Upper lobe of left lung (tissue), 4 donors: ENCODE results near the gene EPS8L2.

Experiments
- CTCF ChIP-seq, 6 experiments: fragments of 450-650 bp in 4 of 6; fragments of 200-600 bp in 2 of 6; sonication (generic) in 2 of 6; IDR thresholded peaks; one replicate each; pipeline ENCODE4 v1.5.1; 2016 to 2019; ENCODE audit warnings: antibody characterized with exemption in 6 of 6
- POLR2A ChIP-seq, 4 donors: fragments of 450-650 bp; IDR thresholded peaks; one replicate each; pipeline ENCODE4 v1.5.1; 2016 to 2017; ENCODE audit warnings: antibody characterized with exemption in 4 of 4, mild to moderate bottlenecking in 2 of 4
- POLR2AphosphoS5 ChIP-seq, 2 donors: sonication (generic); formaldehyde crosslinking; IDR thresholded peaks; one replicate each; pipeline ENCODE4 v1.5.1; 2017; ENCODE audit warnings: antibody characterized with exemption in 2 of 2

GRCh38 chr11:729492-730074, 23.6 kb downstream of the EPS8L2 start:
- TF ChIP-seq CTCF (IDR thresholded peaks at IDR 0.05) (no peak), POLR2AphosphoS5 (IDR thresholded peaks at IDR 0.05) (no peak), POLR2A (IDR thresholded peaks at IDR 0.05) (no peak)
